CD4-positive, alpha-beta T cell (primary cell): Measurements from ENCODE around the gene CDKN2A. TPM values are rescaled to one million over a fixed set of nuclear protein-coding genes. Genes with fewer than 3 reads are reported as not detected.
A peak's percentile ranks its signal among the peaks of the same experiment; 100 is the strongest.

Experiments used
- ATAC-seq: fragments of 200-7000 bp; cut with Tn5 transposase; one replicate; pipeline ENCODE4 v1.10.0; 2022; ENCODE audit warnings: mild to moderate bottlenecking; ENCODE audit not compliant: poor library complexity
- CTCF ChIA-PET: fragments of 350-600 bp; sonication (Branson Sonifier 250); formaldehyde crosslinking; loops from one replicate; lab custom pipeline; 2021; ENCODE audit warnings: antibody characterized with exemption, inconsistent platforms; lab: Charles Lee
- POLR2A ChIA-PET: fragments of 350-600 bp; sonication (Branson Sonifier 250); formaldehyde crosslinking; loops from one replicate; lab custom pipeline; 2021; ENCODE audit warnings: antibody characterized with exemption, inconsistent platforms; lab: Charles Lee
- DNase-seq, 14 experiments: peaks; one replicate each; pipeline ENCODE4 v3.0.0-alpha.2; 2013 to 2020; ENCODE audit warnings: mixed read lengths in 2 of 14
- H3K27ac ChIP-seq, 2 donors: one replicate each; pipeline versions ENCODE4 v1.5.1 to v1.7.0; 2013; ENCODE audit warnings: low read length in 2 of 2, low read depth in 1 of 2, mild to moderate bottlenecking in 1 of 2
- H3K27me3 ChIP-seq, 2 experiments: 1 replicate in 1 of 2; 2 replicates in 1 of 2; pipeline versions ENCODE4 v1.6.1 to v1.7.0; 2013; ENCODE audit warnings: low read length in 2 of 2, control low read depth in 1 of 2, mild to moderate bottlenecking in 1 of 2, moderate library complexity in 1 of 2; ENCODE audit not compliant: insufficient read depth in 2 of 2, control insufficient read depth in 1 of 2
- H3K36me3 ChIP-seq: one replicate; pipeline ENCODE4 v1.6.1; 2013; ENCODE audit warnings: low read length, control low read depth; ENCODE audit not compliant: insufficient read depth
- H3K4me1 ChIP-seq: one replicate; pipeline ENCODE4 v1.6.1; 2013; ENCODE audit warnings: low read length, control low read depth; ENCODE audit not compliant: insufficient read depth
- H3K4me3 ChIP-seq: one replicate; pipeline ENCODE4 v1.5.1; 2013; ENCODE audit warnings: mild to moderate bottlenecking, low read length, moderate library complexity
- H3K9me3 ChIP-seq, 2 experiments: 1 replicate in 1 of 2; 2 replicates in 1 of 2; pipeline versions ENCODE4 v1.6.1 to v1.7.0; 2013; ENCODE audit warnings: low read length in 2 of 2, mild to moderate bottlenecking in 2 of 2, control low read depth in 1 of 2, moderate library complexity in 1 of 2; ENCODE audit not compliant: control insufficient read depth in 1 of 2, insufficient read depth in 1 of 2
- H3K27ac Mint-ChIP-seq: one replicate; pipeline ENCODE4 v1.8.0; 2020; ENCODE audit warnings: mixed read lengths
- H3K27me3 Mint-ChIP-seq: one replicate; pipeline ENCODE4 v1.8.0; 2021; ENCODE audit warnings: mixed read lengths
- H3K36me3 Mint-ChIP-seq: one replicate; pipeline ENCODE4 v1.8.0; 2021; ENCODE audit warnings: low read depth, mixed read lengths
- H3K4me1 Mint-ChIP-seq: one replicate; pipeline ENCODE4 v1.8.0; 2021; ENCODE audit warnings: low read depth, mixed read lengths
- H3K4me3 Mint-ChIP-seq: one replicate; pipeline ENCODE4 v1.8.0; 2020; ENCODE audit warnings: mild to moderate bottlenecking, mixed read lengths
- H3K9me3 Mint-ChIP-seq: one replicate; pipeline ENCODE4 v1.8.0; 2020; ENCODE audit warnings: mixed read lengths
- CTCF ChIP-seq: fragments of 200-600 bp; IDR thresholded peaks from one replicate; pipeline ENCODE4 v1.8.0; 2022; ENCODE audit warnings: antibody characterized with exemption, mild to moderate bottlenecking
- intact Hi-C, 2 experiments: fragments of 100-400 bp; cut with DNase I in 1 of 2; cut with micrococcal nuclease in 1 of 2; formaldehyde crosslinking; loops; one replicate each; pipeline versions ENCODE4 v1.15.1 to v1.9.0; 2023 to 2025; cut with DNase I, micrococcal nuclease
- total RNA-seq, 174 experiments: library from RNA in 2 of 174; stranded (reverse) in 2 of 174; gene quantifications; one replicate each; pipeline ENCODE4 v1.2.3 and lab custom pipeline; 2021 to 2026

Gene CDKN2A
- total RNA-seq, 2 experiments from 2014 or later: 0.71 to 0.89 TPM

- ATAC-seq: no peak
- H3K4me3 Mint-ChIP-seq: peak overlapping the region; percentile 2
- H3K36me3 ChIP-seq: no peaks in the 10 kb centered on the region
These were observed 24.0 kb downstream of the CDKN2A start for GRCh38 chr9:21969951-21970799.

GRCh38 chr9:21969011-21969940, 24.9 kb downstream of the CDKN2A start:
- Mint-ChIP-seq H3K4me3 (peak overlapping the region; percentile 1), H3K27me3 (peaks cover 98% of the 10 kb centered on the region), H3K27ac (peak overlapping the region; percentile 1), H3K9me3 (peaks cover 19% of the 10 kb centered on the region), H3K4me1 (peaks cover 33% of the 10 kb centered on the region), H3K36me3 (peaks cover 11% of the 10 kb centered on the region)
- peaks cover 42% of the 10 kb centered on the region for H3K4me1 ChIP-seq
- H3K27me3 ChIP-seq: peaks cover 87 to 100% of the 10 kb centered on the region in 2 experiments
- no peak overlapping the region for H3K27ac ChIP-seq
- ATAC-seq (no peak), DNase-seq (peak in 1 of 14 experiments; percentile 2)
- TF ChIP-seq CTCF: no peak
- intact Hi-C loops: loop anchor here in 1 of 2 experiments (5.0 kb wide), 1 partner anchor 33 kb away; no protein-coding TSS in a partner anchor
- peaks cover 46 to 68% of the 10 kb centered on the region in 2 experiments for H3K9me3 ChIP-seq
- H3K4me3 ChIP-seq: no peak overlapping the region
- no peaks in the 10 kb centered on the region for H3K36me3 ChIP-seq
- CTCF ChIA-PET: interaction anchor here (1.0 to 2.1 kb wide), 2 partner anchors 25 to 40 kb away, joined by 3 to 10 read pairs; partner anchors contain the start of genes CDKN2A, CDKN2B and CDKN2B-AS1
- POLR2A ChIA-PET: interaction anchor here (1.6 kb wide), 1 partner anchor 24 kb away, joined by 3 read pairs; the partner anchor contains the start of gene CDKN2A

More at GRCh38 chr9:21969951-21970799, 24.0 kb downstream of the CDKN2A start:
- Histone ChIP-seq H3K4me1 (peaks cover 43% of the 10 kb centered on the region), H3K9me3 (peaks cover 42 to 59% of the 10 kb centered on the region in 2 experiments), H3K27me3 (peaks cover 87 to 100% of the 10 kb centered on the region in 2 experiments), H3K4me3 (no peak overlapping the region), H3K27ac (no peak overlapping the region)
- TF ChIP-seq CTCF: no peak
- Mint-ChIP-seq H3K9me3 (peaks cover 19% of the 10 kb centered on the region), H3K36me3 (peaks cover 11% of the 10 kb centered on the region), H3K27me3 (peaks cover 98% of the 10 kb centered on the region), H3K27ac (no peak overlapping the region), H3K4me1 (peaks cover 37% of the 10 kb centered on the region)
- POLR2A ChIA-PET: interaction anchor here (1.6 kb wide), 1 partner anchor 24 kb away, joined by 3 read pairs; the partner anchor contains the start of gene CDKN2A
- CTCF ChIA-PET: interaction anchor here (1.2 to 2.1 kb wide), 3 partner anchors 17 to 39 kb away, joined by 3 to 10 read pairs (median 4); partner anchors contain the start of gene CDKN2B
- peak in 1 of 14 experiments; percentile 2 for DNase-seq
- intact Hi-C loops: loop anchor here (5.0 kb wide), 2 partner anchors 32 to 37 kb away; partner anchors contain the start of gene CDKN2B (in 1 of the 2)
